GM15510 (cell line): ENCODE measurements around the gene DOCK3.

Experiments
- POLR2A ChIP-seq: IDR thresholded peaks from 3 replicates; pipeline ENCODE4 v1.6.1; 2011; ENCODE audit warnings: borderline replicate concordance; ENCODE audit not compliant: insufficient read length; ENCODE audit errors: extremely low read depth

The DOCK3 gene

GRCh38 chr3:51390246-51391074 is 715.7 kb downstream of the DOCK3 start:
- TF ChIP-seq POLR2A, result no peak

GRCh38 chr3:51391075-51391565 is 716.4 kb downstream of the DOCK3 start, which contains the start of gene RBM15B:
TSS of gene RBM15B (plus strand) at chr3:51391285. CDS start at chr3:51391400, 115 bp downstream.
- TF ChIP-seq POLR2A, result peak; percentile 84

- TF ChIP-seq POLR2A, result no peak
These were observed 717.0 kb downstream of the DOCK3 start for GRCh38 chr3:51391566-51392354.

GRCh38 chr3:51392355-51393133 is 717.8 kb downstream of the DOCK3 start:
- no peak for TF ChIP-seq POLR2A

- TF ChIP-seq POLR2A, result no peak
These were observed 718.4 kb downstream of the DOCK3 start for GRCh38 chr3:51393134-51393495.

- TF ChIP-seq POLR2A, result no peak
These were observed 718.8 kb downstream of the DOCK3 start for GRCh38 chr3:51393564-51393963.

GRCh38 chr3:51394541-51394940 is 719.8 kb downstream of the DOCK3 start:
- peak; percentile 18 for TF ChIP-seq POLR2A

- peak; percentile 16 for TF ChIP-seq POLR2A
These were observed 720.9 kb downstream of the DOCK3 start for GRCh38 chr3:51395493-51396213.

- TF ChIP-seq POLR2A, result no peak
These were observed 721.7 kb downstream of the DOCK3 start for GRCh38 chr3:51396401-51396800.

- no peak for TF ChIP-seq POLR2A
These were observed 722.7 kb downstream of the DOCK3 start for GRCh38 chr3:51397392-51397791.

- no peak for TF ChIP-seq POLR2A
These were observed 724.0 kb downstream of the DOCK3 start for GRCh38 chr3:51398595-51399310.

- TF ChIP-seq POLR2A, result no peak
These were observed 725.4 kb downstream of the DOCK3 start for GRCh38 chr3:51400166-51400565.

GRCh38 chr3:51401735-51402134 is 727.0 kb downstream of the DOCK3 start:
- no peak for TF ChIP-seq POLR2A
